Large intestine (tissue), 3 donors: ENCODE results near the gene IL17F. TPM values are rescaled to one million over a fixed set of nuclear protein-coding genes. Genes with fewer than 3 reads are reported as not detected.
"Not testable (repeated sequence)": the region's sequence is repeated elsewhere in the genome, so short reads cannot be mapped to it uniquely, and the experiment has no call there.

Experiments used
- DNase-seq, 2 donors: peaks; one replicate each; pipeline versions ENCODE4 v3.0.0 to v3.0.0-alpha.2; 2013
- H3K27ac ChIP-seq: one replicate; pipeline ENCODE4 v1.5.1; 2013; ENCODE audit warnings: low read length
- H3K27me3 ChIP-seq: 2 replicates; pipeline ENCODE4 v1.6.1; 2013; ENCODE audit warnings: low read length; ENCODE audit not compliant: control insufficient read depth, insufficient read depth
- H3K36me3 ChIP-seq: 2 replicates; pipeline ENCODE4 v1.6.1; 2013; ENCODE audit warnings: low read length; ENCODE audit not compliant: control insufficient read depth, insufficient read depth
- H3K4me1 ChIP-seq: one replicate; pipeline ENCODE4 v1.6.1; 2013; ENCODE audit warnings: low read length; ENCODE audit not compliant: control insufficient read depth, insufficient read depth
- H3K4me3 ChIP-seq: one replicate; pipeline ENCODE4 v1.5.1; 2013; ENCODE audit warnings: low read length
- H3K9me3 ChIP-seq: one replicate; pipeline ENCODE4 v1.6.1; 2013; ENCODE audit warnings: mild to moderate bottlenecking, low read depth, low read length, moderate library complexity; ENCODE audit not compliant: control insufficient read depth
- WGBS: methylation state at CpG from one replicate; pipeline ENCODE4 v1.1.5; 2013; ENCODE audit warnings: low lambda C conversion rate; ENCODE audit not compliant: insufficient coverage; 5-methylcytosine and 5-hydroxymethylcytosine counted together
- polyA plus RNA-seq: library from polyadenylated mRNA; unstranded; fragments of 120-200 nt; gene quantifications from one replicate; pipeline ENCODE4 v1.2.1, GENCODE V29; 2013

Gene IL17F
- polyA plus RNA-seq, 1 donor: 0.55 TPM

DNA sequence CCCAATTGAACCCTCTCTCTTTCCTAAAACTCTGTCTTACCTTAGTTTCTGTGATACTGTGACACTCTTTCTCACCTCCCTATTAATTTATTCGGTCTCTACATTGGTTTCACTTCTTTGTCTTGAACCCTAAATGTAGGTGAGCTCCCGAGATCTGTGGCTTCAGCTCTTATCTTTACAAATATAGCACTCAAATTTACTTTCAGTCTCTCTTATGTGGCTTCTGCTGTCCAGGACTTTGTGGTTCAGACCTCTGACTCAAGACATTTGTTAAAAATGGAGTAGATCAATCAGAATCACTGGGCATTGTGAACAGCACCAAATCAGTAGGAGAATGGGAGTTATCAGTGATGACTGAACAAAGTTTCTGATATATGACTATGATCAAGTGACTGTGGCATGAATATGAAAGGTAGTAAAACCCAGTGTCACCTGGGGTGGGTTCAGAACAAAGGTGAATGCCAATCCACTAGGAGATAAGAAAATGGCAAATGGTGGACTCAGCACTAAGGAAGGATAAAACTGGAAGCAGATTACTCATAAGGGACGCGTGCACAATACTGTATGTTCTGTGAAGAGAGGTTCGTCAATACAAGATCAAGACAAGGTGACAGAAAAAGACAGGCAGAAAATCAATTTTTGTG is 27.2 kb downstream of the IL17F start:
- Histone ChIP-seq H3K4me3 (no peak overlapping the region), H3K27me3 (peaks cover 2% of the 10 kb centered on the region), H3K27ac (peak overlapping the region; percentile 74), H3K4me1 (peaks cover 11% of the 10 kb centered on the region), H3K9me3 (no peaks in the 10 kb centered on the region), H3K36me3 (no peaks in the 10 kb centered on the region)
- 64% methylated on average over 5 of the region's 5 CpGs for WGBS
- DNase-seq: peak; percentile 77 to 86

DNA sequence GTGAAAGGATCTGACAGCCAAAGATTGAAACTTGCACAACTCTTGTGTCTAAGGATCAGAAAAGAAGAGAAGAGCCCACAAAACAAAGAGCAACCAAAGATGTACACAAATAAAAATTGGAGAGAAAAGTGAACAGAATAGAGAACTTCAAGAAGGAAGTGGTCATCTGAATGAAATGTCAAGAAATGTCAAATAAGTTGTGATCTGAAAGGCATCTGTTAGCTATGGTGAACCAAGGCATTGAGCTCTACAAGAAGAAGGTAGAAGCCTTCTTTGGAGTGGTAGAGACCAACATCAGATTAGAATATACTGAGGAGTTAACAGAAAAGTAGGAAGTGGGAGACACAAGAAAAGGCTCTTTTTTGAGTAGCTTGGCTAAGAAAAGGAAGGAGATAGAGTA is 28.5 kb downstream of the IL17F start:
- H3K27ac ChIP-seq: no peak overlapping the region
- no peaks in the 10 kb centered on the region for H3K27me3 ChIP-seq
- peaks cover 11% of the 10 kb centered on the region for H3K4me1 ChIP-seq
- DNase-seq: no peak
- H3K9me3 ChIP-seq: no peaks in the 10 kb centered on the region
- H3K36me3 ChIP-seq: no peaks in the 10 kb centered on the region
- H3K4me3 ChIP-seq: no peak overlapping the region

- no peak for DNase-seq
- Histone ChIP-seq H3K27me3 (no peaks in the 10 kb centered on the region), H3K4me1 (peaks cover 10% of the 10 kb centered on the region), H3K36me3 (no peaks in the 10 kb centered on the region), H3K4me3 (no peak overlapping the region), H3K9me3 (no peaks in the 10 kb centered on the region), H3K27ac (no peak overlapping the region)
- WGBS: no CpG with 5 or more reads among the region's 2 CpGs
Observed at GRCh38 chr6:52213127-52213526, 31.2 kb downstream of the IL17F start.

GRCh38 chr6:52210227-52210626 is 34.1 kb downstream of the IL17F start:
- no peak overlapping the region for H3K4me3 ChIP-seq
- WGBS: no CpG with 5 or more reads among the region's 2 CpGs
- no peaks in the 10 kb centered on the region for H3K4me1 ChIP-seq
- DNase-seq: no peak
- H3K27ac ChIP-seq: no peak overlapping the region
- no peaks in the 10 kb centered on the region for H3K9me3 ChIP-seq
- no peaks in the 10 kb centered on the region for H3K27me3 ChIP-seq
- no peaks in the 10 kb centered on the region for H3K36me3 ChIP-seq

DNA sequence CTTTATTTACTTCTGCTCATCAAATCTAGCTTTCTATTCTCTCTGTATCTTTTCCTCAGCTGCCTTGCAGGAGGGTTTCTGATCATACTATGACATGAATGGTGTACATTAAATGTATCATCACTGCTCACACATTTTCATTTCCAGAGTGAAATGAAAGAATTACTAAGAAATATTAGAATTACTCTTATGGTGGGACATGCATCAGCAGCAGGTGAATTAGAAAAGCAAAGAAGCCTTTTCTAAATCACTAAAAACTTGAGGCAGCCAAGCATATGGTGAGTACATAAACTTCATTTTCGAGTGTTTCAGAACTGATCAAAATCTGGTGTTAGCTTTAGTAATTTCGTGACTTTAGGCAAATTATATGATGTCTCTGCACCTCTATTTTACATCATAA is 34.5 kb downstream of the IL17F start:
- Histone ChIP-seq H3K27me3 (no peaks in the 10 kb centered on the region), H3K9me3 (no peaks in the 10 kb centered on the region), H3K36me3 (no peaks in the 10 kb centered on the region), H3K4me3 (no peak overlapping the region), H3K4me1 (no peaks in the 10 kb centered on the region), H3K27ac (no peak overlapping the region)
- DNase-seq: no peak
- 78% methylated on average over 2 of the region's 2 CpGs for WGBS

DNA sequence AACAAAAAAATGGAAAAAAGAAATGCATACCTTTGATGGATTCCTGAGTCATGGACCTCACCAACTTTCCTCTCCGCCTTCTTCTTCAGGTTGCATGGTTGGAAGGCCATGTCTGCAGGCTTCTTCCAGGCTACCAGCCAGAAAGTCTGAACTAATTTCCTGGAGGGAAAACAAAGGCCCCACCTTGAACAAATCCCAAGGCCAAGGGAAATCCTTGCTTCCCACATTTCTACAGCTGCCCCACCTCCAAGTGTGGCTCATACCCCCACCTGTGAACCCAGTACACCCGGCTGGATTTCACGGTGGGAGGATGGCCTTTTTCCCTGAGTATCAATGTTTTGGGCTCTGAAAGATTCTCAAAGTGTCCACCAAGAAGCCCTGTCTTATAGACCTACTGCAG is 35.7 kb downstream of the IL17F start:
- WGBS: no CpG with 5 or more reads among the region's 3 CpGs

DNA sequence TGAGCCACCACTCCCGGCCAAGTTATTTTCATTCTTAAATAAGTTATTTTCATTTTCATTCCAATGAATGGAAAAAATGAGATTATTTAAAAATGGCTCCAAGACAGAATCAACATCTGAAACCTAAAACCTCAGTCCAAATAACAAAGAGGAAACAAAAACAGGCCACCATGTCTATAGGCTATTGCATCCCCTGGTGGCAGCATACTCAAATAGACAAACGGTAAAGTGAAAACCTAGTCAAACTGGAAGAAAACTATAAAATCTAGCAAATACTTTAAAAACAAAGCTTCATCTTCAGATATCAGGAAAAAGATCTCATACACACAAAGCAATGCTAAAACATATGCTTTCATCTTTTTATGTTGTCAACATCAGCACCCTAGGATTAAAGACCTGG is 37.2 kb downstream of the IL17F start:
- Histone ChIP-seq H3K4me1 (no peaks in the 10 kb centered on the region), H3K4me3 (no peak overlapping the region), H3K36me3 (no peaks in the 10 kb centered on the region), H3K9me3 (no peaks in the 10 kb centered on the region), H3K27me3 (no peaks in the 10 kb centered on the region), H3K27ac (no peak overlapping the region)
- no CpG with 5 or more reads among the region's 2 CpGs for WGBS
- no peak for DNase-seq

More for the DNA sequence above, 35.7 kb downstream of the IL17F start:
- no peak overlapping the region for H3K4me3 ChIP-seq
- H3K27me3 ChIP-seq: no peaks in the 10 kb centered on the region
- no peak overlapping the region for H3K27ac ChIP-seq
- H3K36me3 ChIP-seq: no peaks in the 10 kb centered on the region
- H3K4me1 ChIP-seq: no peaks in the 10 kb centered on the region
- H3K9me3 ChIP-seq: no peaks in the 10 kb centered on the region
- no peak for DNase-seq

DNA sequence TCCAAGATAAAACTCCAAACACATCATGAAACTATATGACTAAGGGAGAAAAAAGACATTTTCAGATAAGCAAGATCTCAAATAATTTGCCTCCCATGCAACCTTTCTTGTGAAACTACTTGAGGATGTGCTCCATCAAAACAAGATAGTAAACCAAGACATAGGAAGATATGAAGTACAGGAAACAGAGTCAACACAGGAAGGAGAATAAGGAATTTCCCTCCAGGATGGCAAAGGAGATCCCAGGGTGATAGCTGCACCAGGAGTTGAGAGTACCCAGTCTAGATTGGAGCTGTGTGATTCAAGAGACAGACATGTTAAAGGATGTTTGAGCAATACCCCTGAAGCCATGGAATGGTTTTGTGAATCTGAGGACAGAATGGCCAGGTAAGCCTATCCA is 42.8 kb downstream of the IL17F start:
- no peak for DNase-seq
- H3K27me3 ChIP-seq: no peaks in the 10 kb centered on the region
- no peak overlapping the region for H3K27ac ChIP-seq
- H3K4me1 ChIP-seq: no peaks in the 10 kb centered on the region
- H3K4me3 ChIP-seq: no peak overlapping the region
- no peaks in the 10 kb centered on the region for H3K36me3 ChIP-seq
- peaks cover 12% of the 10 kb centered on the region for H3K9me3 ChIP-seq

GRCh38 chr6:52201046-52201445 is 43.3 kb downstream of the IL17F start:
- WGBS: no CpG with 5 or more reads among the region's 1 CpG
- H3K36me3 ChIP-seq: no peaks in the 10 kb centered on the region
- H3K27ac ChIP-seq: no peak overlapping the region
- no peak overlapping the region for H3K4me3 ChIP-seq
- DNase-seq: no peak
- H3K9me3 ChIP-seq: peaks cover 12% of the 10 kb centered on the region
- H3K4me1 ChIP-seq: no peaks in the 10 kb centered on the region
- H3K27me3 ChIP-seq: no peaks in the 10 kb centered on the region

DNA sequence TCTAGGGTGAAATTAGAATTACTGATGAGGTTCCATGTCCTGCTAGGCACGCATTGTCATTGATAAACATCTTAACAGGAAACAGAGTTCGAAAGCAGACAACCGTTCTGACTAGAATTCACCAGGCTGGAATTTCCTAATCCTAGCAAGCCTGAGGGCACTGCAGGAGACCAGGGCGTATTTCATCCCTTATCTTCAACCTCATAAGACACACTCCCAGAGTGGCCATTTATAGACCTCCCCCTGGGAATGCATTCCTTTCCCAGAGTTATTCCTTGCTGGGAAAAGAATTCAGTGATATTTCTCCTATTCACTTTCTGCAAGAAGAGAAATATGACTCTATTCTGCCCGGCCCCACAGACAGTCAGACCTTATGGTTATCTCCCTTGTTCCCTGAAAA is 44.2 kb downstream of the IL17F start:
- DNase-seq, H3K27ac ChIP-seq, H3K27me3 ChIP-seq, H3K4me1 ChIP-seq, H3K36me3 ChIP-seq, H3K4me3 ChIP-seq: not testable (repeated sequence)
- WGBS: no CpG with 5 or more reads among the region's 5 CpGs
- peaks cover 14% of the 10 kb centered on the region for H3K9me3 ChIP-seq

DNA sequence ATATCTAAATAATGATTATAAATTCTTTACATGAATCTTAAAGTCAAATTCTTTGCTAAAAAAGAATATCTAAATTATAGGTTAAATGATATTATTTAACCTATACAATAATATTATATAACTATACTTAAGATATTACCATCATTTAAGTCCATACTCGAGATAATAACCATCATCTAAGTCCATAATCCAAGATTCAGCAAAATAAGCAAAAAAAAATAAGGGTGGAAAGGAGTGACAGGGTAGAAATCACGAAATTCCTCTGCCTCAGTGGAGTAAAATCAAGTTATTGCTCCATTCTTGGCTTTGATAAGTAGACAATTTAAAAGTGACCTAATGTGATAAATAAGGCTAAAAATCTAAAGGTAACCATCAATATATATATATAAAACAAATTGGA is 48.4 kb downstream of the IL17F start:
- WGBS: 86% methylated on average over 1 of the region's 2 CpGs

More for the DNA sequence above, 48.4 kb downstream of the IL17F start:
- no peaks in the 10 kb centered on the region for H3K36me3 ChIP-seq
- H3K9me3 ChIP-seq: peaks cover 13% of the 10 kb centered on the region
- no peak overlapping the region for H3K27ac ChIP-seq
- DNase-seq: no peak
- H3K4me3 ChIP-seq: no peak overlapping the region
- H3K27me3 ChIP-seq: no peaks in the 10 kb centered on the region
- no peaks in the 10 kb centered on the region for H3K4me1 ChIP-seq
